Renal cortical epithelial cell (primary cell): ENCODE results near the gene ADTRP. TPM values are rescaled to one million over a fixed set of nuclear protein-coding genes. Genes with fewer than 3 reads are reported as not detected.
"Not testable (repeated sequence)": the region's sequence is repeated elsewhere in the genome, so short reads cannot be mapped to it uniquely, and the experiment has no call there.

Source experiments
- DNase-seq: peaks from one replicate; pipeline ENCODE4 v3.0.0-alpha.2; 2011; ENCODE audit warnings: low read depth
- total RNA-seq: library from RNA; depleted of rRNA; stranded (reverse); fragments of >200 nt; gene quantifications from 2 replicates; pipeline ENCODE4 v1.2.3, GENCODE V29; 2014

The ADTRP gene
- total RNA-seq, 1 donor from 2014 or later, result 1.4 TPM

- DNase-seq, result no peak
These were observed 79.0 kb downstream of the ADTRP start for GRCh38 chr6:11699576-11699975.

- no peak for DNase-seq
These were observed 85.9 kb downstream of the ADTRP start for GRCh38 chr6:11692451-11693376.

- DNase-seq, result no peak
These were observed 88.8 kb downstream of the ADTRP start for GRCh38 chr6:11689847-11690246.

- DNase-seq, result not testable (repeated sequence)
These were observed 89.2 kb downstream of the ADTRP start for GRCh38 chr6:11689400-11689799.

GRCh38 chr6:11688425-11688709 lies 90.2 kb downstream of the ADTRP start:
- DNase-seq, result no peak

GRCh38 chr6:11685481-11686093 lies 93.0 kb downstream of the ADTRP start:
- DNase-seq, result peak; percentile 95

- DNase-seq, result peak; percentile 36
These were observed 93.6 kb downstream of the ADTRP start for GRCh38 chr6:11684901-11685480.

GRCh38 chr6:11683871-11684270 lies 94.7 kb downstream of the ADTRP start:
- peak; percentile 48 for DNase-seq

- DNase-seq, result no peak
These were observed 96.0 kb downstream of the ADTRP start for GRCh38 chr6:11682561-11682975.

- no peak for DNase-seq
These were observed 96.8 kb downstream of the ADTRP start for GRCh38 chr6:11681770-11682169.

GRCh38 chr6:11681357-11681756 lies 97.2 kb downstream of the ADTRP start:
- no peak for DNase-seq

GRCh38 chr6:11680479-11680878 lies 98.1 kb downstream of the ADTRP start:
- DNase-seq, result not testable (repeated sequence)

- DNase-seq, result no peak
These were observed 99.5 kb downstream of the ADTRP start for GRCh38 chr6:11679099-11679498.

GRCh38 chr6:11675601-11676000 lies 103.0 kb downstream of the ADTRP start:
- DNase-seq, result no peak

- DNase-seq, result no peak
These were observed 105.9 kb downstream of the ADTRP start for GRCh38 chr6:11672669-11673068.

- DNase-seq, result no peak
These were observed 106.3 kb downstream of the ADTRP start for GRCh38 chr6:11672256-11672655.

- no peak for DNase-seq
These were observed 108.9 kb downstream of the ADTRP start for GRCh38 chr6:11669696-11670095.

- no peak for DNase-seq
These were observed 110.1 kb downstream of the ADTRP start for GRCh38 chr6:11668455-11668854.

GRCh38 chr6:11667876-11668275 lies 110.7 kb downstream of the ADTRP start:
- DNase-seq, result peak; percentile 34

GRCh38 chr6:11665604-11666326 lies 112.8 kb downstream of the ADTRP start:
- DNase-seq, result no peak
